Vagina (tissue), 2 donors: ENCODE measurements around the gene ARFRP1. TPM values are rescaled to one million over a fixed set of nuclear protein-coding genes. Genes with fewer than 3 reads are reported as not detected.

ENCODE experiments used
- DNase-seq, 2 donors: peaks; one replicate each; pipeline ENCODE4 v3.0.0-alpha.2; 2017; ENCODE audit errors: extremely low spot score in 2 of 2
- H3K27ac ChIP-seq: fragments of 200-600 bp; sonication (generic); one replicate; pipeline ENCODE4 v1.5.1; 2019
- H3K27me3 ChIP-seq: fragments of 200-600 bp; sonication (generic); one replicate; pipeline ENCODE4 v1.5.1; 2019
- H3K36me3 ChIP-seq, 2 donors: fragments of 200-600 bp; sonication (generic); one replicate each; pipeline ENCODE4 v1.5.1; 2017 to 2019
- H3K4me1 ChIP-seq: fragments of 200-600 bp; sonication (generic); one replicate; pipeline ENCODE4 v1.5.1; 2019
- H3K4me3 ChIP-seq, 2 donors: fragments of 200-600 bp; sonication (generic); 1 replicate in 1 of 2; 2 replicates in 1 of 2; pipeline ENCODE4 v1.5.1; 2016 to 2019
- H3K9me3 ChIP-seq: fragments of 200-600 bp; sonication (generic); one replicate; pipeline ENCODE4 v1.5.1; 2019
- POLR2A ChIP-seq, 2 donors: fragments of 450-650 bp; IDR thresholded peaks; one replicate each; pipeline ENCODE4 v1.6.1; 2017; ENCODE audit warnings: antibody characterized with exemption in 2 of 2, mild to moderate bottlenecking in 2 of 2, moderate library complexity in 2 of 2
- POLR2AphosphoS5 ChIP-seq, 2 donors: sonication (generic); formaldehyde crosslinking; IDR thresholded peaks; one replicate each; pipeline ENCODE4 v1.9.0; 2017; ENCODE audit warnings: antibody characterized with exemption in 2 of 2, mild to moderate bottlenecking in 2 of 2, low read depth in 1 of 2; ENCODE audit not compliant: insufficient read depth in 1 of 2
- intact Hi-C: fragments of 100-400 bp; cut with DNase I; formaldehyde crosslinking; loops from one replicate; pipeline ENCODE4 v1.15.1; 2023
- total RNA-seq: library from RNA; depleted of rRNA; stranded (reverse); fragments of >200 nt; gene quantifications from one replicate; pipeline ENCODE4 v1.2.3, GENCODE V29; 2016
- TF ChIP-seq, protein P1 (sequence below), 3 experiments: fragments of 450-650 bp in 2 of 3; fragments of 200-600 bp in 1 of 3; sonication (generic) in 1 of 3; IDR thresholded peaks; one replicate each; pipeline ENCODE4 v1.5.1; 2017 to 2019; ENCODE audit warnings: antibody characterized with exemption in 3 of 3, mild to moderate bottlenecking in 2 of 3, moderate library complexity in 2 of 3

The ARFRP1 gene
- total RNA-seq, 1 donor from 2014 or later, result 30.9 TPM

DNA sequence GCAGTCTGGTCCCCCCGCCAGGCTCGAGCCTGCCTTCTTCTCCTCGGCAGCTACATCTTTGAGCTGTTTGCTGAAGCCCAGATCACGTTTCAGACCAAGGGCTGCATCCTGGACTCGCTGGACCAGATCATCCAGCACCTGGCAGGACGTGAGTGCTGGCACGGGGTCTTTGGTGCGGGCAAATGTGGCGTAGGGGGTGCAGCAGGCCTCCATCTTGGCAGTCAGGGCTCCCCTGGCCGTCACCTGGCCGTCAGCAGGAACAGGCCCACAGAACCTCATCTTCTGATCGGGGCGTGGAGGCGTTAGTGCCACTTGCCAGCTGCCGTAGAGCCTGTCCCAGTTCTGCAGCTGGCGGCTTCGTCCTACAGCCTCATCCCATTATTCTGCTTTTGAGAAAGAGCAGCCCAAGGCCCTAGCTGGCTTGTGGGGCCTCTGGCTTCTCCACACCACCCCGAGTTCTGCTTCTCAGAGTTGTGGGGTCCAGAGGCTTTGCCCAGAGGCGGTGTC, 27.9 kb downstream of the ARFRP1 start:
- Histone ChIP-seq H3K4me1 (peaks cover 23% of the 10 kb centered on the region), H3K4me3 (no peak overlapping the region), H3K9me3 (no peaks in the 10 kb centered on the region), H3K36me3 (peaks cover 0 to 16% of the 10 kb centered on the region in 2 donors), H3K27ac (no peak overlapping the region), H3K27me3 (no peaks in the 10 kb centered on the region)
- TF ChIP-seq POLR2AphosphoS5 (IDR thresholded peaks at IDR 0.05; ENCODE audit: insufficient read depth in 1 of 2, low read depth in 1 of 2), result no peak
- TF ChIP-seq, protein P1, sequence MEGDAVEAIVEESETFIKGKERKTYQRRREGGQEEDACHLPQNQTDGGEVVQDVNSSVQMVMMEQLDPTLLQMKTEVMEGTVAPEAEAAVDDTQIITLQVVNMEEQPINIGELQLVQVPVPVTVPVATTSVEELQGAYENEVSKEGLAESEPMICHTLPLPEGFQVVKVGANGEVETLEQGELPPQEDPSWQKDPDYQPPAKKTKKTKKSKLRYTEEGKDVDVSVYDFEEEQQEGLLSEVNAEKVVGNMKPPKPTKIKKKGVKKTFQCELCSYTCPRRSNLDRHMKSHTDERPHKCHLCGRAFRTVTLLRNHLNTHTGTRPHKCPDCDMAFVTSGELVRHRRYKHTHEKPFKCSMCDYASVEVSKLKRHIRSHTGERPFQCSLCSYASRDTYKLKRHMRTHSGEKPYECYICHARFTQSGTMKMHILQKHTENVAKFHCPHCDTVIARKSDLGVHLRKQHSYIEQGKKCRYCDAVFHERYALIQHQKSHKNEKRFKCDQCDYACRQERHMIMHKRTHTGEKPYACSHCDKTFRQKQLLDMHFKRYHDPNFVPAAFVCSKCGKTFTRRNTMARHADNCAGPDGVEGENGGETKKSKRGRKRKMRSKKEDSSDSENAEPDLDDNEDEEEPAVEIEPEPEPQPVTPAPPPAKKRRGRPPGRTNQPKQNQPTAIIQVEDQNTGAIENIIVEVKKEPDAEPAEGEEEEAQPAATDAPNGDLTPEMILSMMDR (IDR thresholded peaks at IDR 0.05), result no peak
- TF ChIP-seq POLR2A (IDR thresholded peaks at IDR 0.05), result no peak
- intact Hi-C loops, result no loop called here
- no peak for DNase-seq

DNA sequence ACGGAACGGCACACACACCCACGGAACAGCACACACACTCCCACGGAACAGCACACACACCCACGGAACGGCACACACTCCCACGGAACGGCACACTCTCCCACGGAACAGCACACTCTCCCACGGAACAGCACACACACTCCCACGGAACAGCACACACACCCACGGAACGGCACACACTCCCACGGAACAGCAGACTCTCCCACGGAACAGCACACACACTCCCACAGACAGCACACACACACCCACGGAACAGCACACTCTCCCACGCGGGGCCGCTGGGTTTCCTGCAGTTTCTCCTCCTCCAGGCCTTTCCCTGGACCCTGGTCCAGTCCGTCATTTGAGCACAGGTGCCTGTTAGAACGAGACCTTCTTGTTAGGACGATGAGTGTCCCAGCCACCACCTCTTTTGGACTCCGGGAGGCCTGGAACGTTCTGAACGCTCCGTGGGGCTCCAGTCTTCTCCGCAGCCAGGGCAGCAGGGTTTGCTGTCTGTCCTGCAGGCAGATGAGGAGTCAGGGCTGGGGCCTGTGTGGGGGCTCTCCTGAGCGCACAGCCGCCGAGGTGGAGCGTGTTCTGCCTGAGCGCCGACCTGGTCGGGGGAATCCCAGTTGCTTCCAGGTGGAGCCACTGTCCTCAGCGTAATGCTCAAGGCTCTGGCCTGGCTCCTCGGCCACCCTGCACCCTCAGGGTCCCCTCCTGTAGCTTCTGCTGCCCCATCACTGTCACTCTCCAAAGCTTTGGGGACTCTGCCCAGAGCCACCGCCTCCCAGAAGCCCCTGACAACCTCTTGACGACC, 28.9 kb downstream of the ARFRP1 start:
- intact Hi-C loops, result no loop called here
- Histone ChIP-seq H3K27ac (no peak overlapping the region), H3K27me3 (no peaks in the 10 kb centered on the region), H3K4me3 (no peak overlapping the region), H3K9me3 (no peaks in the 10 kb centered on the region), H3K4me1 (peaks cover 23% of the 10 kb centered on the region), H3K36me3 (peaks cover 0 to 26% of the 10 kb centered on the region in 2 donors)
- TF ChIP-seq, protein P1 (IDR thresholded peaks at IDR 0.05), result no peak
- TF ChIP-seq POLR2AphosphoS5 (IDR thresholded peaks at IDR 0.05; ENCODE audit: insufficient read depth in 1 of 2, low read depth in 1 of 2), result no peak
- TF ChIP-seq POLR2A (IDR thresholded peaks at IDR 0.05), result no peak
- DNase-seq, result no peak

DNA sequence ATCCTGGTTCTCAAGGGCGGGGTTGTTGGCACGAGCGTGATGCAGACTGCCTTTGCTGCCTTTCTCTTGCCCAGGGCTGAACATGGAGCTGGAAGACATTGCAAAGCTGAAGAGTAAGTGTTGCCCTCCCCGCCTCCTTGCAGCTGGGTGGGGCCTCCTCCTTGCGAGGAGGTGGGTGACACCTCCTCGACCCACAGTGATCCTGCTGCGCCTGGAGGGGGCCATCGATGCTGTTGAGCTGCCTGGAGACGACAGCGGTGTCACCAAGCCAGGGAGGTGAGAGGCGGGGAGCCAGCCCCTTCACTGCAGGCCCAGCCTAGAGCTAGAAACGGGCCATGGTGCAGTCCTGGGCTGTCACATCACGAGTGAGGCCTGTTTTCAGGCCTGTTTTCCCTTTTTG, 29.7 kb downstream of the ARFRP1 start:
- peaks cover 0 to 29% of the 10 kb centered on the region in 2 donors for H3K36me3 ChIP-seq
- no peak overlapping the region for H3K4me3 ChIP-seq
- no peak for TF ChIP-seq POLR2AphosphoS5 (IDR thresholded peaks at IDR 0.05; ENCODE audit: insufficient read depth in 1 of 2, low read depth in 1 of 2)
- no peak for TF ChIP-seq POLR2A (IDR thresholded peaks at IDR 0.05)
- TF ChIP-seq, protein P1 (IDR thresholded peaks at IDR 0.05), result no peak
- DNase-seq, result no peak
- peaks cover 19% of the 10 kb centered on the region for H3K4me1 ChIP-seq
- H3K27me3 ChIP-seq, result no peaks in the 10 kb centered on the region
- H3K27ac ChIP-seq, result no peak overlapping the region
- H3K9me3 ChIP-seq, result no peaks in the 10 kb centered on the region
- intact Hi-C loops, result no loop called here

DNA sequence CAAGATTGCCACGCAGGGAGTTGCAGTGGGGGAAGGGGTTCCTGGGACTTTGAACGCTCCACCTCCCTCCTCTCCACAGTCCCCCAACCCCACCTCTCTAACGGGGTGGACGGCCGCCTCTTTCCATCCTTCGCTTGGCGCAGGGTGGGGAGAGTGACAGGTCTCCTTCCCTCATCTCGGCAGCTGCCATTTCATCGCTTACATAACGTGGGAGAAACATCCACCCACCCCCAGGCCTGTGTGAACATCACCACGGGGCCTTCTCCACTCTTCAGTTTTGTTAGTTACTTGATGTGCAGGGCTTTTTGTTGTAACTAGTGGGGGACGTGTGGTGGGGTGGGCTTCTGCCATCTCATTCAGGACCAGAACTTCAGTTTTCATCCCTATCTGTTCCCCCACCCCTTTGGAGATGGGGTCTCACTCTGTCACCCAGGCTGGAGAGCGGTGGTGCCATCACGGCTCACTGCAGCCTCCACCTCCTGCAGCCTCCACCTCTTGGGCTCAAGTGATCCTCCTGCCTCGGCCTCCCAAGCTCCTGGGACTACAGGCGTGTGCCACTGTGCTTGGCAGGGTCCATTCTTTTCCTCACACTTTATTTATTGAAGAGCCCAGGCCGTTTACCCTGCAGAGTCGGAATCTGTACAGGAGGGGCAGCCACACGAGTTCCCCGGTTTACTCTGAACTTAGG, 32.0 kb downstream of the ARFRP1 start:
- Histone ChIP-seq H3K4me3 (no peak overlapping the region), H3K9me3 (no peaks in the 10 kb centered on the region), H3K27ac (no peak overlapping the region), H3K27me3 (no peaks in the 10 kb centered on the region), H3K36me3 (peaks cover 0 to 29% of the 10 kb centered on the region in 2 donors), H3K4me1 (no peaks in the 10 kb centered on the region)
- intact Hi-C loops, result no loop called here
- no peak for DNase-seq
- TF ChIP-seq, protein P1 (IDR thresholded peaks at IDR 0.05), result no peak
- TF ChIP-seq POLR2A (IDR thresholded peaks at IDR 0.05), result no peak
- no peak for TF ChIP-seq POLR2AphosphoS5 (IDR thresholded peaks at IDR 0.05; ENCODE audit: insufficient read depth in 1 of 2, low read depth in 1 of 2)
